ENCODE measurements around the gene FBXO28. TPM values are rescaled to one million over a fixed set of nuclear protein-coding genes. Genes with fewer than 3 reads are reported as not detected.
A peak's percentile ranks its signal among the peaks of the same experiment; 100 is the strongest.

FBXO28 gene
- total RNA-seq, 1 experiment from 2014 or later = 82.6 TPM

DNA sequence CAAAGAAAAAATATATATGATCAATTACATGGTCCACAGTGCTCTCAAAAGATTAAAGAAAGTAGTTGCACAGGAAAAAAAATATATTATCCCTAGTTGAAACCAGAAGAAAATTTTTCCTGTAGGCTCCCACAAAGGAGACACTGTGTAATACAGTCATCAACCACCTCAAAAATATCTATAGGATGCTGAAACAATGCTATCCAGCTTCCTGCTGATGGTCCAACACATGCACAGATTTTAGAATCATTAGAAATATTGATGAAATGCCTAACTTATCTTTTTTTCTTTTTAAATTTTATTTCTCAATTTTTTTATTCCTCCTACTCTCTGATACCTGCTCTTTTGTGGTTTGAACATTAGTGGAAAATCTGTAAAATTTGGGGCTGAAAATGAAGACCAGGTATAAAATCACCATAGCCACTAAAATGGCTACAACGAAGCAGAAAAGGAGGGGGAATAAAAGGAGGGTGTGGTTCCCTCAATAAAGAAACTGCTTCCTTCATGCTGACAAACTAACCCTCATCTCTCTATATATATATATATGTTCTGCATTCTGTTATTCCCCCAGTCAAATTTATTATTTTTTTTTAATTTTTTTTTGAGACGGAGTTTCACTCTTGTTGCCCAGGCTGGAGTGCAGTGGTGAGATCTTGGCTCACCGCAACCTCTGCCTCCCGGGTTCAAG lies 28.3 kb upstream of the FBXO28 start:
- Histone ChIP-seq H3K79me2 (ENCODE audit: low read length) (no peaks in the 10 kb centered on the region), H3K9ac (ENCODE audit: low read length) (no peak overlapping the region), H3K4me3 (ENCODE audit: low read length) (no peak overlapping the region), H2AFZ (ENCODE audit: low read length) (no peak overlapping the region), H3K9me3 (ENCODE audit: low read length) (no peaks in the 10 kb centered on the region), H3K27ac (ENCODE audit: low read length) (no peak overlapping the region), H3K27me3 (ENCODE audit: low read length) (no peaks in the 10 kb centered on the region), H4K20me1 (ENCODE audit: low read length) (no peaks in the 10 kb centered on the region), H3F3A (ENCODE audit: low read length, unreplicated experiment) (no peaks in the 10 kb centered on the region), H3K4me2 (ENCODE audit: low read length) (no peak overlapping the region), H3K36me3 (ENCODE audit: low read depth, low read length) (no peaks in the 10 kb centered on the region), H3K9me2 (replicated peaks; ENCODE audit: low read length) (no peaks in the 10 kb centered on the region), H3K4me1 (ENCODE audit: insufficient read depth, low read length) (peaks cover 29% of the 10 kb centered on the region)
- ChIA-PET CTCF (interaction anchor here (0.6 kb wide), 1 partner anchor 36 kb away, joined by 3 read pairs; no protein-coding TSS in a partner anchor), POLR2A (ENCODE audit: unreplicated experiment) (no interaction called here)
- ATAC-seq (no peak), DNase-seq (no peak)
- no TSS peak for BruUV-seq (replicated peaks)
- intact Hi-C loops (cut with micrococcal nuclease) = loop anchor here (2.0 kb wide), 2 partner anchors 21 kb away; no protein-coding TSS in a partner anchor
- no peak for TF ChIP-seq EZH2phosphoT487 (IDR thresholded peaks at IDR 0.05; ENCODE audit: borderline replicate concordance, low read length)
- TF ChIP-seq EZH2 (IDR thresholded peaks at IDR 0.05; ENCODE audit: low read length, unreplicated experiment) = no peak
- TF ChIP-seq, protein P1, sequence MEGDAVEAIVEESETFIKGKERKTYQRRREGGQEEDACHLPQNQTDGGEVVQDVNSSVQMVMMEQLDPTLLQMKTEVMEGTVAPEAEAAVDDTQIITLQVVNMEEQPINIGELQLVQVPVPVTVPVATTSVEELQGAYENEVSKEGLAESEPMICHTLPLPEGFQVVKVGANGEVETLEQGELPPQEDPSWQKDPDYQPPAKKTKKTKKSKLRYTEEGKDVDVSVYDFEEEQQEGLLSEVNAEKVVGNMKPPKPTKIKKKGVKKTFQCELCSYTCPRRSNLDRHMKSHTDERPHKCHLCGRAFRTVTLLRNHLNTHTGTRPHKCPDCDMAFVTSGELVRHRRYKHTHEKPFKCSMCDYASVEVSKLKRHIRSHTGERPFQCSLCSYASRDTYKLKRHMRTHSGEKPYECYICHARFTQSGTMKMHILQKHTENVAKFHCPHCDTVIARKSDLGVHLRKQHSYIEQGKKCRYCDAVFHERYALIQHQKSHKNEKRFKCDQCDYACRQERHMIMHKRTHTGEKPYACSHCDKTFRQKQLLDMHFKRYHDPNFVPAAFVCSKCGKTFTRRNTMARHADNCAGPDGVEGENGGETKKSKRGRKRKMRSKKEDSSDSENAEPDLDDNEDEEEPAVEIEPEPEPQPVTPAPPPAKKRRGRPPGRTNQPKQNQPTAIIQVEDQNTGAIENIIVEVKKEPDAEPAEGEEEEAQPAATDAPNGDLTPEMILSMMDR (conservative IDR thresholded peaks at IDR 0.05; ENCODE audit: low read depth, low read length) = no peak

DNA sequence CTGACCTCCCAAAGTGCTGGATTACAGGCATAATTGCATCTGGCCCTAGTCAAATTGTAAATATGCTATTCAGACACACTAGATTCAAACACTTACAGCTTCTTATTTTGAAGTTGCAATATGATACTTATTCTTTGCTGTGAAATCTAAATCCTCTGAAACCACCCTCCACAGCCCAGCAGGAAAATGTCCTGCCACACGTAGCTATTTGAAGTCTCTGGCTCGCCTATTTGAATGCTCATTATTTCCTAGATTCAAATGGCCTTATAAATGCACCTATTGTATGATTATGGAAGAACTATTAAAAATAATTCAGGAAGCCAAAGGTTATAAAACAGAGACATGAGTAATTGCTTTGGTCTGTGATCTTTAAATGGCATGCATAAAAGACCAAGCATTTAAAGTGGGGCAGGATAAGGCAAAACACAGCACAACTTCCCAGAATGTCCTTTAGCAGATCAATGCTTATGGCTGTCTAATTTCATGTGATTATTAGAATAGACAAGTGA lies 26.6 kb upstream of the FBXO28 start:
- ChIA-PET CTCF (interaction anchor here (0.8 to 1.0 kb wide), 2 partner anchors 20 to 36 kb away, joined by 3 to 5 read pairs; no protein-coding TSS in a partner anchor), POLR2A (ENCODE audit: unreplicated experiment) (interaction anchor here (0.6 to 0.8 kb wide), 4 partner anchors 40 to 345 kb away, joined by 3 to 4 read pairs (median 4); no protein-coding TSS in a partner anchor)
- Histone ChIP-seq H3K9ac (ENCODE audit: low read length) (no peak overlapping the region), H3F3A (ENCODE audit: low read length, unreplicated experiment) (no peaks in the 10 kb centered on the region), H3K27me3 (ENCODE audit: low read length) (no peaks in the 10 kb centered on the region), H4K20me1 (ENCODE audit: low read length) (no peaks in the 10 kb centered on the region), H3K27ac (ENCODE audit: low read length) (peak overlapping the region; percentile 47), H2AFZ (ENCODE audit: low read length) (peak overlapping the region; percentile 54), H3K4me2 (ENCODE audit: low read length) (peak overlapping the region; percentile 31; the same call in 1 of the 2 replicates), H3K79me2 (ENCODE audit: low read length) (no peaks in the 10 kb centered on the region), H3K9me3 (ENCODE audit: low read length) (no peaks in the 10 kb centered on the region), H3K9me2 (replicated peaks; ENCODE audit: low read length) (no peaks in the 10 kb centered on the region), H3K4me1 (ENCODE audit: insufficient read depth, low read length) (peaks cover 17% of the 10 kb centered on the region), H3K4me3 (ENCODE audit: low read length) (no peak overlapping the region), H3K36me3 (ENCODE audit: low read depth, low read length) (no peaks in the 10 kb centered on the region)
- no peak for TF ChIP-seq EZH2phosphoT487 (IDR thresholded peaks at IDR 0.05; ENCODE audit: borderline replicate concordance, low read length)
- TF ChIP-seq, protein P1 (conservative IDR thresholded peaks at IDR 0.05; ENCODE audit: low read depth, low read length) = no peak
- no peak for TF ChIP-seq EZH2 (IDR thresholded peaks at IDR 0.05; ENCODE audit: low read length, unreplicated experiment)
- no TSS peak for BruUV-seq (replicated peaks)
- intact Hi-C loops (cut with micrococcal nuclease) = loop anchor here (2.0 kb wide), 2 partner anchors 19 to 23 kb away; no protein-coding TSS in a partner anchor
- peak; percentile 90 for ATAC-seq
- peak; percentile 61 for DNase-seq

DNA sequence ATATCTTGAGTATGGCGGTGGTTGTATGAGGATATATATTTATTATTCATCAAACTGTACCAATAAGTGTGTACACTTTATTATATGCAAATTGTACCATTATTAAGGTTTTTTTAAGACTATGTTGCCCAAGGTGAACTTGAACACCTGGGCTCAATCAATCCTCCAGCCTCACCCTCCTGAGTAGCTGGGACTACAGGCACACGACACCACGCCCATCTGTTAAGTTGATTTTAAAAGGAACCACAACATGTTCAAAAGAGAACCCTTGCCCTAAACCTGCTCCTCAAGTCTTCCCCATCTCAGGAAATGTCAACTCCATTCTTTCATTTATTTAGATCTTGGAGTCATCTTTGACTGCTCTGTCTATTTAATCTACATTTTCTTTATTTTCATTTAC lies 24.3 kb upstream of the FBXO28 start:
- no peaks in the 10 kb centered on the region for H3K27me3 ChIP-seq (ENCODE audit: low read length)
- ChIA-PET POLR2A (ENCODE audit: unreplicated experiment) (no interaction called here), CTCF (no interaction called here)
- H3K79me2 ChIP-seq (ENCODE audit: low read length) = no peaks in the 10 kb centered on the region
- no peaks in the 10 kb centered on the region for H3K9me3 ChIP-seq (ENCODE audit: low read length)
- no TSS peak for BruUV-seq (replicated peaks)
- no peak overlapping the region for H3K9ac ChIP-seq (ENCODE audit: low read length)
- no peak overlapping the region for H3K4me2 ChIP-seq (ENCODE audit: low read length)
- no peak for DNase-seq
- no peaks in the 10 kb centered on the region for H3K36me3 ChIP-seq (ENCODE audit: low read depth, low read length)
- TF ChIP-seq, protein P1 (conservative IDR thresholded peaks at IDR 0.05; ENCODE audit: low read depth, low read length) = no peak
- TF ChIP-seq EZH2phosphoT487 (IDR thresholded peaks at IDR 0.05; ENCODE audit: borderline replicate concordance, low read length) (no peak), EZH2 (IDR thresholded peaks at IDR 0.05; ENCODE audit: low read length, unreplicated experiment) (no peak)
- H2AFZ ChIP-seq (ENCODE audit: low read length) = no peak overlapping the region
- no peak for ATAC-seq
- H3K9me2 ChIP-seq (replicated peaks; ENCODE audit: low read length) = no peaks in the 10 kb centered on the region
- H4K20me1 ChIP-seq (ENCODE audit: low read length) = no peaks in the 10 kb centered on the region
- H3F3A ChIP-seq (ENCODE audit: low read length, unreplicated experiment) = no peaks in the 10 kb centered on the region
- no peak overlapping the region for H3K4me3 ChIP-seq (ENCODE audit: low read length)
- H3K27ac ChIP-seq (ENCODE audit: low read length) = no peak overlapping the region
- H3K4me1 ChIP-seq (ENCODE audit: insufficient read depth, low read length) = peaks cover 17% of the 10 kb centered on the region
- intact Hi-C loops (cut with micrococcal nuclease) = no loop called here
